Measurements from ENCODE around the gene AFF3. TPM values are rescaled to one million over a fixed set of nuclear protein-coding genes. Genes with fewer than 3 reads are reported as not detected.

The AFF3 gene
- total and polyA plus RNA-seq, 7 experiments from 2014 or later: 3.0 to 24.1 (median 19.8) TPM

DNA sequence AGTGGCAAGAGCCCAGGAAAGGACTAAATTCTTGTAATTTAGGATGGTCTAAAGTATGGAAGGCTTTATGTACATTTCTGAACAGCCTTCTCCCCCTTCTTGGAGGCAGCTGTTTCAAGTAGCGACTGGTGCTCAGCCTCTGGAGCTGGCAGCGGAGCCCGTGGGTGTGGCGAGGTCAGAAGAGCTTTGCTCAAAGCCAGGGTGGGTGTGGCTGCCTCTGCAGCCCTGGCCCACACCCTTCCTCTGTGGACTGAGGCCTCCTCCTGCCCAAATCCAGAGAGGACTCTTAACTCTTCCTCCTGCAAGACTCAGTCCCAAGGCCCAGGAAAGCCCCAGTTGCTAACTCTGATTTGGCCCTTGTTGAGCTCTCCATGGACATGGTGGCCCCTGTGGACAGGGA is 450.5 kb downstream of the AFF3 start:
- no peak for DNase-seq
- H3K4me3 Mint-ChIP-seq: no peak overlapping the region
- no peak for ATAC-seq
- H3K9me3 ChIP-seq (ENCODE audit: control insufficient read depth in 2 of 3, low read length in 3 of 3): no peaks in the 10 kb centered on the region
- no peak overlapping the region for H3K27ac ChIP-seq (ENCODE audit: low read depth, low read length)
- ChIA-PET POLR2A (no interaction called here), CTCF (no interaction called here)
- peaks cover 0 to 8% (median 0%) of the 10 kb centered on the region in 5 donors for H3K36me3 Mint-ChIP-seq
- no peaks in the 10 kb centered on the region for H3K4me1 ChIP-seq (ENCODE audit: control insufficient read depth in 2 of 2, insufficient read depth in 2 of 2, low read length in 2 of 2)
- no peaks in the 10 kb centered on the region for H3K9me3 Mint-ChIP-seq
- no peak overlapping the region for H3K4me3 ChIP-seq (ENCODE audit: low read length)
- no peaks in the 10 kb centered on the region for H3K36me3 ChIP-seq (ENCODE audit: control insufficient read depth in 2 of 3, insufficient read depth in 3 of 3, low read length in 3 of 3)
- H3K27ac Mint-ChIP-seq: no peak overlapping the region
- no peaks in the 10 kb centered on the region for H3K27me3 ChIP-seq (ENCODE audit: control insufficient read depth in 2 of 2, insufficient read depth in 2 of 2, low read length in 2 of 2)
- intact Hi-C loops (cut with micrococcal nuclease): no loop called here
- H3K27me3 Mint-ChIP-seq: peaks cover 0 to 5% (median 0%) of the 10 kb centered on the region in 5 donors
- H3K4me1 Mint-ChIP-seq: peaks cover 0 to 2% (median 0%) of the 10 kb centered on the region in 7 donors

- Mint-ChIP-seq H3K4me3 (no peak overlapping the region), H3K27me3 (peaks cover 0 to 5% (median 0%) of the 10 kb centered on the region in 5 donors), H3K36me3 (peaks cover 0 to 12% (median 4%) of the 10 kb centered on the region in 5 donors), H3K4me1 (peaks cover 0 to 2% (median 0%) of the 10 kb centered on the region in 7 donors), H3K9me3 (no peaks in the 10 kb centered on the region), H3K27ac (no peak overlapping the region)
- H3K4me3 ChIP-seq (ENCODE audit: low read length): no peak overlapping the region
- ChIA-PET CTCF (no interaction called here), POLR2A (no interaction called here)
- no peak for DNase-seq
- H3K4me1 ChIP-seq (ENCODE audit: control insufficient read depth in 2 of 2, insufficient read depth in 2 of 2, low read length in 2 of 2): no peaks in the 10 kb centered on the region
- no peaks in the 10 kb centered on the region for H3K9me3 ChIP-seq (ENCODE audit: control insufficient read depth in 2 of 3, low read length in 3 of 3)
- H3K27me3 ChIP-seq (ENCODE audit: control insufficient read depth in 2 of 2, insufficient read depth in 2 of 2, low read length in 2 of 2): no peaks in the 10 kb centered on the region
- H3K36me3 ChIP-seq (ENCODE audit: control insufficient read depth in 2 of 3, insufficient read depth in 3 of 3, low read length in 3 of 3): no peaks in the 10 kb centered on the region
- H3K27ac ChIP-seq (ENCODE audit: low read depth, low read length): no peak overlapping the region
- ATAC-seq: no peak
- intact Hi-C loops (cut with micrococcal nuclease): no loop called here
Measured at GRCh38 chr2:99689145-99689742, 453.1 kb downstream of the AFF3 start.

DNA sequence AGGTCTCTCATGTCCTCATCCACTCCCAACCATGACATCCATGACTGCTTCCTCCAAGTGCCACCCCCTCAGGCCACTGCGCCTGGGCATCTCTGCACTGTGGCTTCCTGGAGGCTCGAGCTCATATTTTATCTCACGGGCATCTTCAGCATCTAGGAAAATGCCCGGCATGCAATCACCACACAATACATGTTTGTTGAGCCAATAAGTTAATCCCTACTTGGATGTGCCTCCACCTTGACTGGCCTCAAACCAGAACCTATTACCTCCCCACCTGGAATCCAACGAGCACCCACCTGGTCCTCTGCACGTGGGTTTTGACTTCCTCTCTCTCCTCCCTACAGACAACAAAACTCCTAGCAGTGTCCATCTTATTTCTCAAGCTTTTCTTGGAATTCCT is 453.7 kb downstream of the AFF3 start:
- H3K27me3 ChIP-seq (ENCODE audit: control insufficient read depth in 2 of 2, insufficient read depth in 2 of 2, low read length in 2 of 2): no peaks in the 10 kb centered on the region
- H3K4me3 Mint-ChIP-seq: no peak overlapping the region
- H3K4me3 ChIP-seq (ENCODE audit: low read length): no peak overlapping the region
- POLR2A ChIA-PET: no interaction called here
- H3K4me1 ChIP-seq (ENCODE audit: control insufficient read depth in 2 of 2, insufficient read depth in 2 of 2, low read length in 2 of 2): no peaks in the 10 kb centered on the region
- CTCF ChIA-PET: no interaction called here
- peaks cover 0 to 2% (median 0%) of the 10 kb centered on the region in 7 donors for H3K4me1 Mint-ChIP-seq
- DNase-seq (no peak), ATAC-seq (no peak)
- H3K27ac Mint-ChIP-seq: no peak overlapping the region
- H3K9me3 Mint-ChIP-seq: no peaks in the 10 kb centered on the region
- H3K9me3 ChIP-seq (ENCODE audit: control insufficient read depth in 2 of 3, low read length in 3 of 3): no peaks in the 10 kb centered on the region
- peaks cover 0 to 15% (median 4%) of the 10 kb centered on the region in 5 donors for H3K36me3 Mint-ChIP-seq
- intact Hi-C loops (cut with micrococcal nuclease): no loop called here
- no peaks in the 10 kb centered on the region for H3K36me3 ChIP-seq (ENCODE audit: control insufficient read depth in 2 of 3, insufficient read depth in 3 of 3, low read length in 3 of 3)
- H3K27me3 Mint-ChIP-seq: peaks cover 0 to 5% (median 0%) of the 10 kb centered on the region in 5 donors
- H3K27ac ChIP-seq (ENCODE audit: low read depth, low read length): no peak overlapping the region

DNA sequence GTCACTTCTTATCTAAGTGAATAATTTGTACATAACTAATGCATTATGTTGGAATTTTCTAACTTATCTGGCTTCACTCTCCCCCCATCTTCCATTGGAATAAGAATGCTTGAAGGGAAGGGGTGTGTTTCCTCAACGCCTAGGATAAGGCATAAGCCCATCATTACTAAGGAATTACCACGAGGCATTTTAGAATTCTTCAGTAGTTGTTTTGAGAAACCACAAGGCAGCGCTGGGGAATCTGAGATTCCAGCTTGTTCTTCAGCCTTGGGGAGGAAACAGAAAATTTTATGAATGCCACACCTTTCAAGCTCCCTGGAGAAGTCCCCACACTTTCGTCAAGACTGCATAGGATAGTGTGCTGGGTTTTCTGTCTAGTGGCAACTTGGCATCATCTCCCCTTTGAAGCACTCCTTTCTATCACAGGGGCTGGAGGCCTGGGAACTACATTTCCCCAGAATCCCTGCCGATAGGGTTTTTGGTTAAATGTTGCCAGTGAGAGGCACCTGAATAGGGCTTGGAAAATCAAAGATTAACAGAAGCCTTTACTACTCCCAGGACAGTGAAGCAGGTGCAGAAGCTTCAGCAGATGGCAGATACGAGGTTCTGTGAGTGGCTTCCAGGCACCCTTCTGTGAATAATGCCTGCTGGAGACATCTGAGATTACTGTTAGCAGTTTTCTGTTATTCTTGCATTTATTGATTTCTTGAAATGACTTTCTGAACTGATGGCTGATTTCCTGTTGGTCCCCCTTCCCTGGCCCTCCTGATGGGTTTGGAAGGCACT is 459.9 kb downstream of the AFF3 start:
- Mint-ChIP-seq H3K9me3 (no peaks in the 10 kb centered on the region), H3K36me3 (peaks cover 0 to 30% (median 4%) of the 10 kb centered on the region in 5 donors), H3K4me1 (no peaks in the 10 kb centered on the region), H3K4me3 (no peak overlapping the region), H3K27me3 (peaks cover 0 to 4% (median 0%) of the 10 kb centered on the region in 5 donors), H3K27ac (no peak overlapping the region)
- Histone ChIP-seq H3K36me3 (ENCODE audit: control insufficient read depth in 2 of 3, insufficient read depth in 3 of 3, low read length in 3 of 3) (no peaks in the 10 kb centered on the region), H3K27ac (ENCODE audit: low read depth, low read length) (no peak overlapping the region), H3K27me3 (ENCODE audit: control insufficient read depth in 2 of 2, insufficient read depth in 2 of 2, low read length in 2 of 2) (no peaks in the 10 kb centered on the region), H3K4me3 (ENCODE audit: low read length) (no peak overlapping the region), H3K9me3 (ENCODE audit: control insufficient read depth in 2 of 3, low read length in 3 of 3) (no peaks in the 10 kb centered on the region), H3K4me1 (ENCODE audit: control insufficient read depth in 2 of 2, insufficient read depth in 2 of 2, low read length in 2 of 2) (no peaks in the 10 kb centered on the region)
- ATAC-seq (no peak), DNase-seq (no peak)
- POLR2A ChIA-PET: no interaction called here
- intact Hi-C loops (cut with micrococcal nuclease): no loop called here
- CTCF ChIA-PET: no interaction called here

- H3K4me3 Mint-ChIP-seq: no peak overlapping the region
- CTCF ChIA-PET: no interaction called here
Measured at GRCh38 chr2:99680946-99681345, 461.4 kb downstream of the AFF3 start.

DNA sequence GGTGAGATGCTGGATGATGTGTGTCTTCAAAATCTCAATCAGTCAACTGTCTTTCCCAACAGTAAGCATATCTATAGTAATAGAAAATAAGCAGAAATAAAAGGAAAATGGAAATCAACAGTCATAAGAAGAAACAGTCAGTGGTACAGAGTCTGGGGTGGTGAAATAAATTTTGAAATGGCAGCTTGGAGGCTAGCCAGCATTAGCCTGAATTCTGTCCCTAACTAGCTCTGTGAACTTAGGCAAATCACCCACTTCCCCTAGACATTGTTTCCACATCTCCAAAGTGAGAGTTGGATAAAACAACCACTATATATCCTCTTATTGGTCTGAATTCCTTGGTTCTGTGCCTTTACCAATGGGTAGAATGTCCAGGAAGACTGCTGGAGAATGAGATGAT is 462.9 kb downstream of the AFF3 start:
- Mint-ChIP-seq H3K36me3 (peaks cover 0 to 20% (median 0%) of the 10 kb centered on the region in 5 donors), H3K27me3 (no peaks in the 10 kb centered on the region), H3K27ac (peak overlapping the region in 1 of 9 donors; percentile 28), H3K4me3 (no peak overlapping the region), H3K9me3 (no peaks in the 10 kb centered on the region), H3K4me1 (no peaks in the 10 kb centered on the region)
- Histone ChIP-seq H3K4me1 (ENCODE audit: control insufficient read depth in 2 of 2, insufficient read depth in 2 of 2, low read length in 2 of 2) (no peaks in the 10 kb centered on the region), H3K9me3 (ENCODE audit: control insufficient read depth in 2 of 3, low read length in 3 of 3) (no peaks in the 10 kb centered on the region), H3K36me3 (ENCODE audit: control insufficient read depth in 2 of 3, insufficient read depth in 3 of 3, low read length in 3 of 3) (no peaks in the 10 kb centered on the region), H3K27me3 (ENCODE audit: control insufficient read depth in 2 of 2, insufficient read depth in 2 of 2, low read length in 2 of 2) (no peaks in the 10 kb centered on the region), H3K4me3 (ENCODE audit: low read length) (no peak overlapping the region), H3K27ac (ENCODE audit: low read depth, low read length) (no peak overlapping the region)
- ChIA-PET CTCF (no interaction called here), POLR2A (no interaction called here)
- DNase-seq (no peak), ATAC-seq (no peak)
- intact Hi-C loops (cut with micrococcal nuclease): no loop called here

More at GRCh38 chr2:99680946-99681345, 461.4 kb downstream of the AFF3 start:
- no peaks in the 10 kb centered on the region for H3K27me3 ChIP-seq (ENCODE audit: control insufficient read depth in 2 of 2, insufficient read depth in 2 of 2, low read length in 2 of 2)
- Mint-ChIP-seq H3K27ac (no peak overlapping the region), H3K36me3 (peaks cover 0 to 20% (median 0%) of the 10 kb centered on the region in 5 donors), H3K27me3 (no peaks in the 10 kb centered on the region), H3K9me3 (no peaks in the 10 kb centered on the region), H3K4me1 (no peaks in the 10 kb centered on the region)
- H3K9me3 ChIP-seq (ENCODE audit: control insufficient read depth in 2 of 3, low read length in 3 of 3): no peaks in the 10 kb centered on the region
- H3K4me1 ChIP-seq (ENCODE audit: control insufficient read depth in 2 of 2, insufficient read depth in 2 of 2, low read length in 2 of 2): no peaks in the 10 kb centered on the region
- no peak overlapping the region for H3K4me3 ChIP-seq (ENCODE audit: low read length)
- no peak overlapping the region for H3K27ac ChIP-seq (ENCODE audit: low read depth, low read length)
- intact Hi-C loops (cut with micrococcal nuclease): no loop called here
- no peaks in the 10 kb centered on the region for H3K36me3 ChIP-seq (ENCODE audit: control insufficient read depth in 2 of 3, insufficient read depth in 3 of 3, low read length in 3 of 3)
- DNase-seq (no peak), ATAC-seq (no peak)
- POLR2A ChIA-PET: no interaction called here

DNA sequence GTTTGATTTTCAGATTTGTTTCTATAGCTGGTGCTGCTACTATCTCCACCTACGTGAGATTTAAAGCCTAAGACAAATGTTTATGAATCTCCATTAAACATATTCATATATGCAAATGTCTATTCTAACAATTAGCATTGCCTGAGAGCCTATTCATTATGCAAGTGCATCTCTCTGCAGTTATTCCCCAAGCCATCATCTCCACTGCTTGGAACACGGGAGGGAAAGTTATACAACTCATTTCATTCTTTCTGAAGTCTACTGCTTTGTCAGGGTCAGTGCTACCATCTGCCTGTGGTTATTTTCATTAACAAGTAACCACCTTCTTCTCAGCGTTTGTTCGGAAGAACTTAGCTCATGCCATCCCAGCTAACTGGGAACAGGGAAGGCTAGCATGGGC is 463.8 kb downstream of the AFF3 start:
- Histone ChIP-seq H3K27me3 (ENCODE audit: control insufficient read depth in 2 of 2, insufficient read depth in 2 of 2, low read length in 2 of 2) (no peaks in the 10 kb centered on the region), H3K9me3 (ENCODE audit: control insufficient read depth in 2 of 3, low read length in 3 of 3) (no peaks in the 10 kb centered on the region), H3K4me3 (ENCODE audit: low read length) (no peak overlapping the region), H3K36me3 (ENCODE audit: control insufficient read depth in 2 of 3, insufficient read depth in 3 of 3, low read length in 3 of 3) (no peaks in the 10 kb centered on the region), H3K27ac (ENCODE audit: low read depth, low read length) (no peak overlapping the region), H3K4me1 (ENCODE audit: control insufficient read depth in 2 of 2, insufficient read depth in 2 of 2, low read length in 2 of 2) (no peaks in the 10 kb centered on the region)
- CTCF ChIA-PET: no interaction called here
- intact Hi-C loops (cut with micrococcal nuclease): no loop called here
- no peak for DNase-seq
- H3K27ac Mint-ChIP-seq: no peak overlapping the region
- peaks cover 0 to 15% (median 0%) of the 10 kb centered on the region in 5 donors for H3K36me3 Mint-ChIP-seq
- H3K4me3 Mint-ChIP-seq: no peak overlapping the region
- H3K4me1 Mint-ChIP-seq: no peaks in the 10 kb centered on the region
- no peaks in the 10 kb centered on the region for H3K27me3 Mint-ChIP-seq
- POLR2A ChIA-PET: no interaction called here
- no peak for ATAC-seq
- no peaks in the 10 kb centered on the region for H3K9me3 Mint-ChIP-seq
